GM19025 (cell line): ENCODE results near the gene TXNL1.

ENCODE experiments used
- ATAC-seq: cut with Tn5 transposase; IDR thresholded peaks from one replicate; pipeline ENCODE4 v1.9.1; 2021; ENCODE audit warnings: mild to moderate bottlenecking, low read depth, moderate library complexity; ENCODE audit not compliant: unreplicated experiment

Gene TXNL1

DNA sequence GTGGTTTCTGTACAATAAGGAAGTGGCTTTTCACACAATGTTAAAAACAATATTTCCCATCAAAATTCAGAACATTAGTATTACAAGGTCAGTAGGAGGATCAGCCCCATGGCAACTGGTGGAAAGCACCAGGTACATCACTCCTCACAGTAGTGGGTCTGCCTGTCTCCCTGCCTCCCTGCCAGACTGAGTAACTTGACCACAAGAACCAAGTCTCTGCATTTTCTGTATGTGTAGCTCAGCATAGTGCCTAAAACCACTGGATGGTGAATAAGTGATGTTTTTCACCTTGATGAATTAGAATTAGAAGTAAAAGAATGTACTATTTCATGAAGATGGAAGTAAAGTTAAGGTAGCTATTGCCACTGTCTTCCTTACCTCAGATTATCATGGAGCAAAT is 8.7 kb upstream of the TXNL1 start:
- ATAC-seq: no peak

GRCh38 chr18:56645415-56646016 is 7.1 kb upstream of the TXNL1 start:
- no peak for ATAC-seq

DNA sequence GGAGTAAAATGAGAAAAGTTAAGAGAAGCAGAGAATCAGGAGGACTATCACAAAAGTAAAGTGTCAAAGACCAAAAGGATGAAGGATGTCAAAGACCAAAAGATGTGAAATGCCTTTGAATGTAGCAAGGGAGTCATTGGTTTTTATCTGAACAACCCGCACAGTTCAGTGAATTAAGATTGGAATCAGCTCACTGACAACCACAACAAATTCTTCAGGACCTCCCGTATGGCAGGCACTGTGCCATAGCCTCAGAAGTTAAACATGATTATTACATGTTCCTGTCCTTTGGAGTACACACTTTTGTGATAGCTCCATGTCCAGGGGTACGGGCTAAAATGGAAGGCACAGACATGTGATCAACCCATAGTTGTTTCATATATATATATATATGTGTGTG is 5.0 kb upstream of the TXNL1 start:
- ATAC-seq: no peak

DNA sequence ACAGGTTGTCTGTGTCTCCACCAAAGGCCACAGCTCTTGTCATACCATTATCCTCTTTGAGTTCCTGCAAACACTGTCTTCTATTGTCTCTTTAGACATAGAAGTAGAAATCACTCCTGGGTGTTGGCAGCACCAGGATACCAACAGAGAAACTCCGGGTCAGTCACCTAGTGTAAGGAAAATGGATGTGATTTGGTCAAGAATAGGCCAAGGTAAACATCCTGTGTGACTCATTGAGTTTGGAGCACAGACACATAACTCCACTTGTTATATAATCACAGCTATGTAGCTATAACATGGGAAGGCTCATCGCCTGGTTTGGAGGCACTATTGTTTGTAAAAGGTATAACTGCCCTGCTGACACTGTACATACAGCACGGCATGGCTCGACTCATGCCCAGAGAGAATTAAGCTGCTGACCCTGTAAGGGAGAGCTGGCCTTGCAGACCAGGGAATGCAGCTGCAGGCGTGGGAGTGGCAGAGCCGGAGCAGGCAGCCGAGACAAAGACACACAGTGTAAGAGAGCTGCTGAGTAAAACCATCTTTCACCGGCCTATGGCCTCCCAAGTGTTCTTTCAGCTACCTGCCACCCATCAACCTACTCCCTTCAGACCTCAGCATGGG is 3.4 kb upstream of the TXNL1 start:
- no peak for ATAC-seq

- ATAC-seq: no peak
Observed at GRCh38 chr18:56639571-56639970, 1.2 kb upstream of the TXNL1 start.

DNA sequence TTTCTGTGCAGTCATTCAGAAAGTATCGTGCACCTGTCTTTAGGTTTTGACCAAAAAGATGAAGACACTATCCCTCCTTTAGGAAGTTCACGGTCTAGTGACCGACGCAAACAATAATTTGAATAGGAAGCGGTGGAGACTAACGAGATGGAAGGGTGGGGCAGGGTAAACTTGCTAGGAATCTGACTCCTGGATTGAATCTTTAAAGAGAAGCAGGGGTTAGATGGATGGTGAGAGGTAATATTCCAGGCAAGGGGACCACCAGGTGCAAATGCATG is 651 bp upstream of the TXNL1 start:
- no peak for ATAC-seq

DNA sequence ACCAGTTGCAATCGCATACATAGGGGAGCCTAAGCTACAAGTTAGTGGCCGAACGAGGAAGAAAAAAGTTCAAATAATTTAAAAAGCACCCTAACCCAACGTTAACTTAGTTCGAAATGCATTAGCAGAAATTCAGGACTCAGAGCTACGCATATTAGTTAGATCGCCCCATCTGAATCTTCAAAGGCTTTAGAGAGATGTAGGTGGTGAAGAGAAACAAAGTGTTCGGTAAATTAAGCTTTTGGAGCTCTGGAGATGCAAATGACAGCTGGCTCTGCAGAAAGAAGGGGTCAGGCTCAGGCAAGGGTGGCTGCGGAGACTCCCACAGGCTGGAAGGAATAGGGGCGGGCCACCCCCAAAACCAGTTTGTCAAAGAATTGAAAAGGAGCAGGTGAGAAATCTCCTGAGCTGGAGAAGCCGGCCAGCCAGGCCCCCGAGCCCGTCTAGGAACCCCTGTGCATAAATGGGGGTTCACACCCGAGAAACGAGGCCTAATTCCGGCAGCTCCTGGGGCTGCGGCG is 621 bp downstream of the TXNL1 start:
- ATAC-seq: no peak

DNA sequence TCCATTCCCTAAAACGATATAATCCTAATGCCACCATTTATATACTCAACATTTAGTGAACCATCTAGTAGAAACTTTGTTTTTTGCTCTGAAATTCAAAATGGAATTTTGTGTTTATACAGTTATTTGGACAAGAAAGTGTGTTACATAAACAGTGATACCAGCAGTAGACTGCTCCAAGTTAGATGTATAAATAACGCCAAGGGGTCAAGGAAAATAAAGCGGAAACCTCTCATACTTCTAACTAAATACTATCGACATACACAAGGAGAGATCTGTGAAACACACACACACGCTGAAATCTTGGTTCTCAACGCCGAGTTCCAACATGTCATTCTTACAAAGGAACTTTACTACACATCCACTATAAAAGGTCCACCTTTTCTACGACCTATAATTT is 1.2 kb downstream of the TXNL1 start:
- no peak for ATAC-seq

DNA sequence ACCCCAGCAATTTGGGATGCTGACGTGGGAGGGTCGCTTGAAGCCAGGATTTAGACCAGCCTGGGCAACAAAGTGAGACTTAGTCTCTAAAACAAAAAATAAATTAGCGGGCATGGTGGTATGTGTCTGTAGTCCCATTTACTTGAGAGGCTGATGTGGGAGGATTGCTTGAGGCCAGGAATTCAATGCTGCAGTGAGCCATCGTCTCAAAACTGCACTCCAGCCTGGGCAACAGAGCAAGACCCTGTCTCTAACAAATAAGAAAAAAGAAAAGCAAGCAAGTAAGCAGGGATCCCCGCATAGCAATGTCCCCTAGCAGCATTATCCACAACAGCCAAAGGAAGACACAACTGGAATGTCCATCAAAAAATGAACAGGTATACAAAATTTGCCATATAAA is 3.4 kb downstream of the TXNL1 start:
- ATAC-seq: no peak

- no peak for ATAC-seq
Observed at GRCh38 chr18:56632070-56633022, 6.0 kb downstream of the TXNL1 start.

DNA sequence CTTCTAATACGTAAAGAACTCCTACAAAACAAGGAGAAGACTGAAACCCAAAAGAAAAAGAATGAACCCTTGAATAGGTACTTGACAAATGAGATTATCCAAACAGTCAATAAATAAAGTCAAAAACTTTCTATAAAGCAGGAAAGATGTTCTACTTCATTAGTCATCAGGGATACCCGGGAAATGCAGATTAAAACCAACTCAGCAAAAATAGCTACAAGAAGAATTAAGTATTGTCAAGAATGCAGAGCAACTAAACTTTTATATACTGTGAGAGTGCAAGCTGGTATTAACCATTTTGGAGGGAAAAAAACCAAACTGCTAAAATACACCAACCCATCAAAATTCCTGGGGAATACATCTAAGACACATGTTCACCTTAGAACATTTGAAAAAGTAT is 10.4 kb downstream of the TXNL1 start:
- ATAC-seq: no peak

DNA sequence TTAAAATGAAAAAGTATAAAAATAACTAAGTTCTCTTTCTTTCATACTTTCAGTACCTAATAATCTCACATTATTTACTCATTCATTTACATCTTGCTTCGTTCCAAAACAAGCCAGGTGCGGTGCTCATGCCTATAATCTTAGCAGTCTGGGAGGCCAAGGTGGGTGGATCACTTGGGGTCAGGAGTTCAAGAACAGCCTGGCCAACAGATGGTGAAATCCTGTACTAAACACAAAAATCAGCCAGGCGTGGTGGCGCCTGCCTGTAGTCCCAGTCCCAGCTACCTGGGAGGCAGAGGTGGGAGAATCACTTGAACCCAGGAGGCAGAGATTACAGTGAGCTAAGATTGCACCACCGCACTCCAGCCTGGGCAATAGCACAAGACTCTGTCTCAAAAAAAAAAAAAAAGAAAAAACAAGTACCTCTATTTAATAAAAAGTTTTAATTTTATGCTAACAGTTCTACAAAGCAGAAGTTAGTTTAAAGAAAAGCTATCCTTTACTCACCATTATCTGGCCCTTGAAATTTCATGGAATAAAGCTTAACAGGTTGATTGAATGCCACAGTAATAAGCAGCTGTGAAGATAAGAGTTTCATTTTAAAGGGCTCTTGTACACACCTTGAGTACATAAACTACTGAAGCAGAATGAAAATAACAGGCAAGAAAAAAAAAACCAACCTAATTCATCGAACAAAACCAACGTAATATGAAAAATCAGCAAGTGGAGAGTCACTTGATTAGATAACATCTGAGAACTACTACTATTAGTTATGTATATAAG is 22.5 kb downstream of the TXNL1 start:
- ATAC-seq: no peak

GRCh38 chr18:56606618-56607017 is 31.8 kb downstream of the TXNL1 start:
- no peak for ATAC-seq

GRCh38 chr18:56598422-56598821 is 40.0 kb downstream of the TXNL1 start:
- ATAC-seq: no peak

DNA sequence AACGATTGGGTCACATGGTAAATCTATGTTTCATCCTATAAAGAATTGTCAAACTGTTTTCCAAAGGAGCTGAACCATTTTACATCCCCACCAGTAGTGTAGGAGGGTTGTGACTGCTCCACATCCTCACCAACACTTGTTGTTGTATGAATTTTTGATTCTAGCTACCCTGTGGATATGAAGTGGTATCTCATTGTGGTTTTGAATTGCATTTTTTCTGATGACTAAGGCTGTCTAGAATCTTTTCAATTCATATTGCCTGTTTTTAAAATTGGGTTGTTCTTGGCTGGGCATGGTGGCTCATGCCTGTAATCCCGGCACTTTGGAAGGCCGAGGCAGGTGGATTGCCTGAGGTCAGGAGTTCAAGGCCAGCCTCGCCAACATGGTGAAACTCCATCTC is 44.5 kb downstream of the TXNL1 start:
- no peak for ATAC-seq

GRCh38 chr18:56580026-56580425 is 58.4 kb downstream of the TXNL1 start:
- no peak for ATAC-seq

DNA sequence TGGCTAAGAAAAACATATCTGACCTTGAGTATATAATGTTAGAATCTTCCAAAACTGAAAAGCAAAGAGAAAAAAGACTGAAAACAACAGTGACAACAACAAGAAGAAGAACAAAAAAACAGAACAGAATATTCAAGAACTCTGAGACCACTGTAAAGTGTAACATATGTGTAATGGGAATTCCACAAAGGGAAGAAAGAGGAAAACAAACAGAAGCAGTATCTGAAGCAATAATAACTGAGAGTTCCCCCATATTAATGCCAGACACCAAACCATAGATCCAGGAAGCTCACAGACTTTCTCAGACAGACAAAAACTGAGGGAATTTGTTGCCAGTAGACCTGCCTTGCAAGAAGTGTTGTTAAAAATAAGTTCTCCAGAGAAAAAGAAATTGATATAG is 58.9 kb downstream of the TXNL1 start:
- ATAC-seq: no peak

- ATAC-seq: no peak
Observed at GRCh38 chr18:56576826-56577573, 61.4 kb downstream of the TXNL1 start.

DNA sequence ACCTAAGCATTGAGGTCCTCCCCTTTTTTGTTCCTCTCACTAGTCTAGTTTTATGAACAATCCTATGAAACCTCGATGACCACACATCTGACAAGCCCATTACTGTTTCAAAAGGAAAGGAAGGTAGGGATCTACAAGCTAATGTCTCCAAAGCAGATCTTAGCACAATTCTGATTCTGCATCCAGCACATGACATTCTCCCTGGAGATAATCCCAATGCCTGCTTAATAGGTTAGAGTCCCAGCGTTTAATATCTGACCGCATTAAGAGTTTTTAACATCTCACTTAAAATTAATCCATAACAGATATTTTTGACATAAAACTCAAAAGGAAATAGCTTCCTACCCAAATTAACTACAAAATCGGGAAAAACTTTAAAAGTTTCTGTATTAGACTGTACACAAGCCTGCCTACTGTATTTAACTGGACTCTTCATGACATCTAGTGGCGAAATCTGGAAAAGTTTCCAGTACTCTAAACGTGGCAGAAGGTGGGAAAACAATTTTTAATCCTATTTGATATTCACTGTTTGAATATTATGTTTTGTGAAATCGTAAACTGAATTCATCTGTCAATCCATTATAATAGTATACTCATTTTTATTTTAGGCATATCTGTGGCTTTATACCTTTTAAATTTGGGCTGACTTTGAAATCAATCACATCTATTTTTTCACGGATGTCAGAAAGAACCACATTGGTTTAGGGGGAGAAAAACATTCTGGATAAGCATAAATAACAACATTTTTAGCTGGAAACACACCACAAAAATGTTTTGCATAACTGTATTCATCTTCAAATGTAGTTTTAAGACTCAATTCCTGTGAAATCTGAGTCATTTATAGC is 62.4 kb downstream of the TXNL1 start:
- ATAC-seq: no peak
